ENCODE results near the gene CENPQ. TPM values are rescaled to one million over a fixed set of nuclear protein-coding genes. Genes with fewer than 3 reads are reported as not detected.

Gene CENPQ
- total RNA-seq, 1 experiment from 2014 or later: 5.5 TPM

DNA sequence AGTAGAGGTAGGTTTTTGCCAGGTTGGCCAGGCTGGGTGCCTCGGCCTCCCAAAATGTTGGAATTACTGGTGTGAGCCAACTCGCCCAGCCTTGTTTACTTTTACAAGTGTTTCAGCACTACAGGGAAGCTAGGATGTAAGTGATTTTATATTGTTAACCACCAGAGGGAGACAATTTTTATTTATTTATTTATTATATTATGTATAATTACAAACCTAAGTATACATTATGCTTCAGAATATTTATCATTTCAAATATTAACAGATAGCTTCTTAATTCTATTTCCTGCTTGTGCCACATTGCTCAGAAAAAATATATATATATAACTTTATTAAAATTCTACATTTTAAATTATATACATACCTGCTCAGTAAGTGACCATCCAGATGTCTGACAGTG, 9.9 kb upstream of the CENPQ start:
- Histone ChIP-seq H3K27ac (ENCODE audit: low read length) (no peak overlapping the region), H3K9me3 (ENCODE audit: control insufficient read depth, insufficient read depth, low read depth, low read length) (no peaks in the 10 kb centered on the region), H3K4me1 (ENCODE audit: control insufficient read depth, insufficient read depth, low read length) (no peaks in the 10 kb centered on the region), H3K4me3 (ENCODE audit: low read depth in 2 of 2, low read length in 2 of 2) (no peak overlapping the region), H3K36me3 (ENCODE audit: control insufficient read depth, insufficient read depth, low read length) (peaks cover 4% of the 10 kb centered on the region), H3K27me3 (ENCODE audit: control insufficient read depth, insufficient read depth, low read length) (no peaks in the 10 kb centered on the region)
- ChIA-PET CTCF (interaction anchor here (0.5 to 0.6 kb wide), 2 partner anchors 170 to 1880 kb away, joined by 3 to 8 read pairs; no protein-coding TSS in a partner anchor), POLR2A (interaction anchor here (0.7 kb wide), 1 partner anchor 9 kb away, joined by 3 read pairs; no protein-coding TSS in a partner anchor)
- ATAC-seq (no peak), DNase-seq (ENCODE audit: low read depth, low spot score) (no peak)
- no peak for TF ChIP-seq POLR2AphosphoS5 (IDR thresholded peaks at IDR 0.05; ENCODE audit: low read depth, low read length)
- TF ChIP-seq, protein P1, sequence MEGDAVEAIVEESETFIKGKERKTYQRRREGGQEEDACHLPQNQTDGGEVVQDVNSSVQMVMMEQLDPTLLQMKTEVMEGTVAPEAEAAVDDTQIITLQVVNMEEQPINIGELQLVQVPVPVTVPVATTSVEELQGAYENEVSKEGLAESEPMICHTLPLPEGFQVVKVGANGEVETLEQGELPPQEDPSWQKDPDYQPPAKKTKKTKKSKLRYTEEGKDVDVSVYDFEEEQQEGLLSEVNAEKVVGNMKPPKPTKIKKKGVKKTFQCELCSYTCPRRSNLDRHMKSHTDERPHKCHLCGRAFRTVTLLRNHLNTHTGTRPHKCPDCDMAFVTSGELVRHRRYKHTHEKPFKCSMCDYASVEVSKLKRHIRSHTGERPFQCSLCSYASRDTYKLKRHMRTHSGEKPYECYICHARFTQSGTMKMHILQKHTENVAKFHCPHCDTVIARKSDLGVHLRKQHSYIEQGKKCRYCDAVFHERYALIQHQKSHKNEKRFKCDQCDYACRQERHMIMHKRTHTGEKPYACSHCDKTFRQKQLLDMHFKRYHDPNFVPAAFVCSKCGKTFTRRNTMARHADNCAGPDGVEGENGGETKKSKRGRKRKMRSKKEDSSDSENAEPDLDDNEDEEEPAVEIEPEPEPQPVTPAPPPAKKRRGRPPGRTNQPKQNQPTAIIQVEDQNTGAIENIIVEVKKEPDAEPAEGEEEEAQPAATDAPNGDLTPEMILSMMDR (IDR thresholded peaks at IDR 0.05): peak; percentile 57
- no TSS peak for BruUV-seq (replicated peaks)
- in situ Hi-C loops (cut with HindIII; ENCODE audit: low pct_unique_long_range_greater_than_20kb, low sequenced_read_pairs) (no loop called here), intact Hi-C loops (cut with micrococcal nuclease; ENCODE audit: unreplicated experiment) (loop anchor here (5.0 kb wide), 1 partner anchor 394 kb away; no protein-coding TSS in a partner anchor)

DNA sequence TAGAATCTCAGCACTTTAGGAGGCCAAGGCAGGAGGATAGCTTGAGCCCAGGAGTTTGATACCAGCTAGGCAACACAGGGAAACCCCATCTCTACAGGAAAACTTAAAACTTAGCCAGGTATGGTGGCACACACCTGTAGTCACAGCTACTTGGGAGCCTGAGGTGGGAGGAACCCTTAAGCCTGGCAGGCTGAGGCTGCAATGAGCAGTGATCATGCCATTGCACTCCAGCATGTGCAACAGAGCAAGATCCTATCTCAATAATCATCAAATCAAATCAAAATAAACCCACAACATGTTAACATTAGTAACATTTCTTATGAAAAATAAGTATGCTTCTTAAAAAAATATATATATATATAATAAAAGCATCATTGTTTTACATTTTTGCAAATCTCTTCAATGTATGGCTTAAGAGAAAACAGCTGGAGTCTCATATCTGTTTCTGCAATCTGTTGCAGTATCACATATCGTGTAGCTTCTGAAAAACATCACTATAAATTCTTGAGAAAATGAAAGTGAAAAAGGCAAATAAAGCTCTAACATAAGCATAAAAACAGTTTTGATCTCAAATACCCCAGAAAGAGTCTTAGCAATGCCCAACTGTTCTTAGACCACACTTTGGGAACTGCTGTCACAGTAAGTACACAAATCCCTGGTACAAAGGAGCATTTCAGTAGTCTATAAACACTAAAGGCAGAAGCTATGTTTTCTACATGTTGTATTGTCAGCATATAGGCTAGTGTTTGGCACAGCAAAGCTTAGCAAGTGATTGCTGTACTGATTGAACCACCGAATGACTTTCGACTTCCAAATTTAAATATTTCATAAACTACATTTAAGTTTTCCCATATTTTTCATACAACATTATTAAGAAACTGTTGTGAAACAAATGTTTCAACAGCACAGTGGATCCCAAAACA, 8.1 kb upstream of the CENPQ start:
- Histone ChIP-seq H3K27me3 (ENCODE audit: control insufficient read depth, insufficient read depth, low read length) (no peaks in the 10 kb centered on the region), H3K4me1 (ENCODE audit: control insufficient read depth, insufficient read depth, low read length) (no peaks in the 10 kb centered on the region), H3K36me3 (ENCODE audit: control insufficient read depth, insufficient read depth, low read length) (peaks cover 2% of the 10 kb centered on the region; the same call in 1 of the 2 replicates), H3K4me3 (ENCODE audit: low read depth in 2 of 2, low read length in 2 of 2) (no peak overlapping the region), H3K27ac (ENCODE audit: low read length) (no peak overlapping the region), H3K9me3 (ENCODE audit: control insufficient read depth, insufficient read depth, low read depth, low read length) (no peaks in the 10 kb centered on the region)
- ATAC-seq (no peak), DNase-seq (ENCODE audit: low read depth, low spot score) (no peak)
- intact Hi-C loops (cut with micrococcal nuclease; ENCODE audit: unreplicated experiment): loop anchor here (5.0 kb wide), 1 partner anchor 392 kb away; no protein-coding TSS in a partner anchor
- BruUV-seq (replicated peaks): no TSS peak
- in situ Hi-C loops (cut with HindIII; ENCODE audit: low pct_unique_long_range_greater_than_20kb, low sequenced_read_pairs): no loop called here
- ChIA-PET POLR2A (no interaction called here), CTCF (no interaction called here)
- no peak for TF ChIP-seq TCF7L2 (IDR thresholded peaks at IDR 0.05; ENCODE audit: low read depth, low read length)
- TF ChIP-seq, protein P2, sequence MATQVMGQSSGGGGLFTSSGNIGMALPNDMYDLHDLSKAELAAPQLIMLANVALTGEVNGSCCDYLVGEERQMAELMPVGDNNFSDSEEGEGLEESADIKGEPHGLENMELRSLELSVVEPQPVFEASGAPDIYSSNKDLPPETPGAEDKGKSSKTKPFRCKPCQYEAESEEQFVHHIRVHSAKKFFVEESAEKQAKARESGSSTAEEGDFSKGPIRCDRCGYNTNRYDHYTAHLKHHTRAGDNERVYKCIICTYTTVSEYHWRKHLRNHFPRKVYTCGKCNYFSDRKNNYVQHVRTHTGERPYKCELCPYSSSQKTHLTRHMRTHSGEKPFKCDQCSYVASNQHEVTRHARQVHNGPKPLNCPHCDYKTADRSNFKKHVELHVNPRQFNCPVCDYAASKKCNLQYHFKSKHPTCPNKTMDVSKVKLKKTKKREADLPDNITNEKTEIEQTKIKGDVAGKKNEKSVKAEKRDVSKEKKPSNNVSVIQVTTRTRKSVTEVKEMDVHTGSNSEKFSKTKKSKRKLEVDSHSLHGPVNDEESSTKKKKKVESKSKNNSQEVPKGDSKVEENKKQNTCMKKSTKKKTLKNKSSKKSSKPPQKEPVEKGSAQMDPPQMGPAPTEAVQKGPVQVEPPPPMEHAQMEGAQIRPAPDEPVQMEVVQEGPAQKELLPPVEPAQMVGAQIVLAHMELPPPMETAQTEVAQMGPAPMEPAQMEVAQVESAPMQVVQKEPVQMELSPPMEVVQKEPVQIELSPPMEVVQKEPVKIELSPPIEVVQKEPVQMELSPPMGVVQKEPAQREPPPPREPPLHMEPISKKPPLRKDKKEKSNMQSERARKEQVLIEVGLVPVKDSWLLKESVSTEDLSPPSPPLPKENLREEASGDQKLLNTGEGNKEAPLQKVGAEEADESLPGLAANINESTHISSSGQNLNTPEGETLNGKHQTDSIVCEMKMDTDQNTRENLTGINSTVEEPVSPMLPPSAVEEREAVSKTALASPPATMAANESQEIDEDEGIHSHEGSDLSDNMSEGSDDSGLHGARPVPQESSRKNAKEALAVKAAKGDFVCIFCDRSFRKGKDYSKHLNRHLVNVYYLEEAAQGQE (IDR thresholded peaks at IDR 0.05; ENCODE audit: insufficient read depth in 1 of 2, low read depth in 2 of 2, low read length in 1 of 2): no peak
- no peak for TF ChIP-seq SIN3A (IDR thresholded peaks at IDR 0.05; ENCODE audit: borderline replicate concordance, insufficient read depth, low read depth, low read length)

DNA sequence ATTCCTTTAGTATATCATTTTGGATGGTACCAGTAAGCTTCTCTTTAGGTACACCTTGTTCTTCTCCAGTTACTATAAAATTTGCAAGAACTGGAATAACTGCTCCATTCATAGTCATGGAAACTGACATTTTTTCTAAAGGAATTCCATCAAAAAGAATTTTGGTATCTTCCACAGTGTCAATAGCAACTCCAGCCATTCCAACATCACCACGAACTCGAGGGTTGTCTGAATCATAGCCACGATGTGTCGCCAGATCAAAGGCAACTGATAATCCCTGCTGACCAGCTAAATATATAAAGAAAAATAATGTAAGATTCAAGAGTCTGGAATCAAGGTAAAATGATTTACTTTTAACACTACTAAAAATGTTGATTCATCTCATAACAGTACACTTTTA, 5.4 kb upstream of the CENPQ start:
- no peaks in the 10 kb centered on the region for H3K27me3 ChIP-seq (ENCODE audit: control insufficient read depth, insufficient read depth, low read length)
- in situ Hi-C loops (cut with HindIII; ENCODE audit: low pct_unique_long_range_greater_than_20kb, low sequenced_read_pairs): no loop called here
- H3K36me3 ChIP-seq (ENCODE audit: control insufficient read depth, insufficient read depth, low read length): peaks cover 1% of the 10 kb centered on the region
- TF ChIP-seq TCF7L2 (IDR thresholded peaks at IDR 0.05; ENCODE audit: low read depth, low read length): no peak
- TF ChIP-seq SIN3A (IDR thresholded peaks at IDR 0.05; ENCODE audit: borderline replicate concordance, insufficient read depth, low read depth, low read length): no peak
- DNase-seq (ENCODE audit: low read depth, low spot score): no peak
- no peak overlapping the region for H3K4me3 ChIP-seq (ENCODE audit: low read depth in 2 of 2, low read length in 2 of 2)
- no TSS peak for BruUV-seq (replicated peaks)
- no peak for ATAC-seq
- peaks cover 5% of the 10 kb centered on the region; the same call in 1 of the 2 replicates for H3K4me1 ChIP-seq (ENCODE audit: control insufficient read depth, insufficient read depth, low read length)
- POLR2A ChIA-PET: no interaction called here
- H3K9me3 ChIP-seq (ENCODE audit: control insufficient read depth, insufficient read depth, low read depth, low read length): no peaks in the 10 kb centered on the region
- no peak overlapping the region for H3K27ac ChIP-seq (ENCODE audit: low read length)
- CTCF ChIA-PET: interaction anchor here (0.5 kb wide), 1 partner anchor 763 kb away, joined by 3 read pairs; no protein-coding TSS in a partner anchor
- intact Hi-C loops (cut with micrococcal nuclease; ENCODE audit: unreplicated experiment): no loop called here

All from Panc1 (cell line).